ENCODE results near the gene UGT1A5. TPM values are rescaled to one million over a fixed set of nuclear protein-coding genes. Genes with fewer than 3 reads are reported as not detected.

The UGT1A5 gene
- polyA plus RNA-seq, 1 donor from 2014 or later, result not detected

DNA sequence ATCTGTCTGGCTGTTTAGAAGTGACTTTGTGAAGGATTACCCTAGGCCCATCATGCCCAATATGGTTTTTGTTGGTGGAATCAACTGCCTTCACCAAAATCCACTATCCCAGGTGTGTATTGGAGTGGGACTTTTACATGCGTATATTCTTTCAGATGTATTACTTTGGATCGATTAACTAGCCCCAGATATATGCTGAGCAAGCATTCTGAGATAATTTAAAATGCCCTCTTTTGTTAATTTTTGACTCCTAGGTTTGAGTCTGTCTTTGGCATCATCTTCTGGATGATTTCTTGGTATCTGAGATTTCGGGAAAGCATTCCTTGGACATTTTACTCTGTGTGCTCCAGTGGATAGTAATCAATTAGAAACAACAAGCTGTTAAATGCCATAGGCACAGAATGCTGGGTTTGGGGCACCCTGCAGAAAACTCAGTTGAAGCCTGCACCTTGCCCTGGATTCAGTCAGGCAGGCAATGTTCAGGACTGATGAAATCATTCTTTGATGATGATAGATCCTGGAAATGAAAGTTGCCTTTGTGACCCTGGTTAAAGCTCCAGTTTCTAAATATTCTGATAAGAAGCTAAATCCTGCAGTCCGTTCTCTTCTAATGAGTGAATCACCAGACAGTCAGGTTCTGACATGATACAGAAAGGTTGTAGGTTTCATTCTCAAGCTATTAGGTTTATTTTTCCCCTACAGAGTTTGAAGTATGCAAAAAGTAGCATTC lies 48.5 kb downstream of the UGT1A5 start:
- no peaks in the 10 kb centered on the region for H3K9me2 ChIP-seq (ENCODE audit: insufficient read depth, low read length)
- no peaks in the 10 kb centered on the region for H4K20me1 ChIP-seq (ENCODE audit: insufficient read depth)
- H3K27ac ChIP-seq (ENCODE audit: low read length), result no peak overlapping the region
- no peak for TF ChIP-seq POLR2AphosphoS5 (IDR thresholded peaks at IDR 0.05)
- no peak overlapping the region for H3K9ac ChIP-seq (ENCODE audit: low read length)
- H3K4me2 ChIP-seq (ENCODE audit: low read length), result no peak overlapping the region
- no peaks in the 10 kb centered on the region for H3K36me3 ChIP-seq (ENCODE audit: insufficient read depth, low read length)
- no peaks in the 10 kb centered on the region for H3K9me3 ChIP-seq (ENCODE audit: low read length)
- no peak overlapping the region for H2AFZ ChIP-seq (ENCODE audit: low read depth, low read length)
- no peaks in the 10 kb centered on the region for H3K27me3 ChIP-seq (ENCODE audit: insufficient read depth, low read depth, low read length)
- H3K79me2 ChIP-seq (replicated peaks; ENCODE audit: insufficient read depth, low read length), result no peaks in the 10 kb centered on the region
- no peaks in the 10 kb centered on the region for H3F3A ChIP-seq (ENCODE audit: insufficient read depth, low read length, poor library complexity, severe bottlenecking)
- H3K4me3 ChIP-seq (ENCODE audit: low read length), result no peak overlapping the region

DNA sequence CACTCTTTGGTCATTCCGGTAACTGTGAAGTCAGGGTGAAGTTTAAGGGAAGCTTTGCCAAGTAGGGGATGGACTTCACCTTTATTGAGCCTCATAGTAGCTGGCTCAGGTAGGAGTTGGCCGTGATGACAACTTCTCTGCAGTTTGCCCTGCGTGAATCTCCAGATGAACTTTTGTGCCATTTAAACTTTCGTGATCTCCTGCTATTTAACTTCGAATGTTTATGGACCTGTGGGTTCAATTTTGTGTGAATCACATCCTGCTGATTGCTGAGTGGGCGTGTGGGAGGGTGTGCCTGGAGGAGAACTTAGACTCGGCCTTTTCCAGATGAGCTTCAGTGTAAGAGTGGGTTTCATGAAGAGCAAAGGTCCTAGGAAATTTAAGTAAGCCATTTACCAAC lies 51.6 kb downstream of the UGT1A5 start:
- TF ChIP-seq, protein P1, sequence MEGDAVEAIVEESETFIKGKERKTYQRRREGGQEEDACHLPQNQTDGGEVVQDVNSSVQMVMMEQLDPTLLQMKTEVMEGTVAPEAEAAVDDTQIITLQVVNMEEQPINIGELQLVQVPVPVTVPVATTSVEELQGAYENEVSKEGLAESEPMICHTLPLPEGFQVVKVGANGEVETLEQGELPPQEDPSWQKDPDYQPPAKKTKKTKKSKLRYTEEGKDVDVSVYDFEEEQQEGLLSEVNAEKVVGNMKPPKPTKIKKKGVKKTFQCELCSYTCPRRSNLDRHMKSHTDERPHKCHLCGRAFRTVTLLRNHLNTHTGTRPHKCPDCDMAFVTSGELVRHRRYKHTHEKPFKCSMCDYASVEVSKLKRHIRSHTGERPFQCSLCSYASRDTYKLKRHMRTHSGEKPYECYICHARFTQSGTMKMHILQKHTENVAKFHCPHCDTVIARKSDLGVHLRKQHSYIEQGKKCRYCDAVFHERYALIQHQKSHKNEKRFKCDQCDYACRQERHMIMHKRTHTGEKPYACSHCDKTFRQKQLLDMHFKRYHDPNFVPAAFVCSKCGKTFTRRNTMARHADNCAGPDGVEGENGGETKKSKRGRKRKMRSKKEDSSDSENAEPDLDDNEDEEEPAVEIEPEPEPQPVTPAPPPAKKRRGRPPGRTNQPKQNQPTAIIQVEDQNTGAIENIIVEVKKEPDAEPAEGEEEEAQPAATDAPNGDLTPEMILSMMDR (IDR thresholded peaks at IDR 0.05; ENCODE audit: poor library complexity, severe bottlenecking), result no peak
- TF ChIP-seq MXI1 (conservative IDR thresholded peaks at IDR 0.05; ENCODE audit: poor library complexity, severe bottlenecking) (no peak), TAF1 (IDR thresholded peaks at IDR 0.05; ENCODE audit: low read depth) (no peak), EP300 (conservative IDR thresholded peaks at IDR 0.05; ENCODE audit: poor library complexity, severe bottlenecking) (no peak)
- Histone ChIP-seq H2AFZ (ENCODE audit: low read depth, low read length) (no peak overlapping the region), H3K9me2 (ENCODE audit: insufficient read depth, low read length) (no peaks in the 10 kb centered on the region), H3K36me3 (ENCODE audit: insufficient read depth, low read length) (no peaks in the 10 kb centered on the region), H3K27ac (ENCODE audit: low read length) (no peak overlapping the region), H3F3A (ENCODE audit: insufficient read depth, low read length, poor library complexity, severe bottlenecking) (no peaks in the 10 kb centered on the region), H3K4me3 (ENCODE audit: low read length) (no peak overlapping the region), H3K9ac (ENCODE audit: low read length) (no peak overlapping the region), H3K79me2 (replicated peaks; ENCODE audit: insufficient read depth, low read length) (no peaks in the 10 kb centered on the region), H3K4me2 (ENCODE audit: low read length) (no peak overlapping the region), H4K20me1 (ENCODE audit: insufficient read depth) (no peaks in the 10 kb centered on the region), H3K9me3 (ENCODE audit: low read length) (no peaks in the 10 kb centered on the region), H3K27me3 (ENCODE audit: insufficient read depth, low read depth, low read length) (no peaks in the 10 kb centered on the region)

DNA sequence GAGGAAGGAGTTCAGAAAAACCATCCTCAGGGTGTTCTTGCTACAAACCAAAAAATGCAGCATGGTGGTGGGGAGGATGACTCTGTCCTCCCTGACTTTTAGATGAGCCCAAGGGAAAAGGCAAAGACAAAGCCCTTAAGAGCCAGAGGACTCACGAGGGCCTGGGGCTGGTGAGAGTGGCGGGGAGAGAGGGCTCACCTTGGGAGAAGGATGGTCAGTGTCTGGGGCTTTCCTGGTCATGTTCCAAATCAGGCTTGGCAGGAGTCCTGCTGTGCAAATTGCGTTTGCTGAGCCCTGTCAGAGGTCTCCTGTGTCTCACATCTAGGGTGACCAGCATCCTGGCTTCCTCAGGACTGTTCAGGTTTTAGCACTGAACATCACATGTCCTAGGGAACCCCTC lies 52.1 kb downstream of the UGT1A5 start:
- no peaks in the 10 kb centered on the region for H3F3A ChIP-seq (ENCODE audit: insufficient read depth, low read length, poor library complexity, severe bottlenecking)
- no peaks in the 10 kb centered on the region for H3K27me3 ChIP-seq (ENCODE audit: insufficient read depth, low read depth, low read length)
- no peak overlapping the region for H3K27ac ChIP-seq (ENCODE audit: low read length)
- no peak overlapping the region for H3K4me2 ChIP-seq (ENCODE audit: low read length)
- no peaks in the 10 kb centered on the region for H4K20me1 ChIP-seq (ENCODE audit: insufficient read depth)
- no peaks in the 10 kb centered on the region for H3K36me3 ChIP-seq (ENCODE audit: insufficient read depth, low read length)
- no peaks in the 10 kb centered on the region for H3K9me2 ChIP-seq (ENCODE audit: insufficient read depth, low read length)
- H3K4me3 ChIP-seq (ENCODE audit: low read length), result no peak overlapping the region
- no peak overlapping the region for H2AFZ ChIP-seq (ENCODE audit: low read depth, low read length)
- no peaks in the 10 kb centered on the region for H3K9me3 ChIP-seq (ENCODE audit: low read length)
- no peak for TF ChIP-seq POLR2AphosphoS5 (IDR thresholded peaks at IDR 0.05)
- no peak for TF ChIP-seq EZH2 (IDR thresholded peaks at IDR 0.05; ENCODE audit: borderline replicate concordance, insufficient read depth, low read length, poor library complexity, severe bottlenecking)
- TF ChIP-seq SMC3 (conservative IDR thresholded peaks at IDR 0.05; ENCODE audit: poor library complexity), result no peak
- no peak for TF ChIP-seq TAF1 (IDR thresholded peaks at IDR 0.05; ENCODE audit: low read depth)
- TF ChIP-seq, protein P2, sequence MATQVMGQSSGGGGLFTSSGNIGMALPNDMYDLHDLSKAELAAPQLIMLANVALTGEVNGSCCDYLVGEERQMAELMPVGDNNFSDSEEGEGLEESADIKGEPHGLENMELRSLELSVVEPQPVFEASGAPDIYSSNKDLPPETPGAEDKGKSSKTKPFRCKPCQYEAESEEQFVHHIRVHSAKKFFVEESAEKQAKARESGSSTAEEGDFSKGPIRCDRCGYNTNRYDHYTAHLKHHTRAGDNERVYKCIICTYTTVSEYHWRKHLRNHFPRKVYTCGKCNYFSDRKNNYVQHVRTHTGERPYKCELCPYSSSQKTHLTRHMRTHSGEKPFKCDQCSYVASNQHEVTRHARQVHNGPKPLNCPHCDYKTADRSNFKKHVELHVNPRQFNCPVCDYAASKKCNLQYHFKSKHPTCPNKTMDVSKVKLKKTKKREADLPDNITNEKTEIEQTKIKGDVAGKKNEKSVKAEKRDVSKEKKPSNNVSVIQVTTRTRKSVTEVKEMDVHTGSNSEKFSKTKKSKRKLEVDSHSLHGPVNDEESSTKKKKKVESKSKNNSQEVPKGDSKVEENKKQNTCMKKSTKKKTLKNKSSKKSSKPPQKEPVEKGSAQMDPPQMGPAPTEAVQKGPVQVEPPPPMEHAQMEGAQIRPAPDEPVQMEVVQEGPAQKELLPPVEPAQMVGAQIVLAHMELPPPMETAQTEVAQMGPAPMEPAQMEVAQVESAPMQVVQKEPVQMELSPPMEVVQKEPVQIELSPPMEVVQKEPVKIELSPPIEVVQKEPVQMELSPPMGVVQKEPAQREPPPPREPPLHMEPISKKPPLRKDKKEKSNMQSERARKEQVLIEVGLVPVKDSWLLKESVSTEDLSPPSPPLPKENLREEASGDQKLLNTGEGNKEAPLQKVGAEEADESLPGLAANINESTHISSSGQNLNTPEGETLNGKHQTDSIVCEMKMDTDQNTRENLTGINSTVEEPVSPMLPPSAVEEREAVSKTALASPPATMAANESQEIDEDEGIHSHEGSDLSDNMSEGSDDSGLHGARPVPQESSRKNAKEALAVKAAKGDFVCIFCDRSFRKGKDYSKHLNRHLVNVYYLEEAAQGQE (IDR thresholded peaks at IDR 0.05; ENCODE audit: borderline replicate concordance), result no peak
- TF ChIP-seq MXI1 (conservative IDR thresholded peaks at IDR 0.05; ENCODE audit: poor library complexity, severe bottlenecking), result no peak
- no peak for TF ChIP-seq RAD21 (conservative IDR thresholded peaks at IDR 0.05)
- TF ChIP-seq, protein P1 (IDR thresholded peaks at IDR 0.05; ENCODE audit: poor library complexity, severe bottlenecking), result no peak
- no peaks in the 10 kb centered on the region for H3K79me2 ChIP-seq (replicated peaks; ENCODE audit: insufficient read depth, low read length)
- H3K9ac ChIP-seq (ENCODE audit: low read length), result no peak overlapping the region

Data from neural cell (in vitro differentiated cells).